ENCODE data around the gene COL6A2. TPM values are rescaled to one million over a fixed set of nuclear protein-coding genes. Genes with fewer than 3 reads are reported as not detected.
A peak's percentile ranks its signal among the peaks of the same experiment; 100 is the strongest.

The COL6A2 gene
- total RNA-seq, 1 experiment from 2014 or later = 129 TPM

GRCh38 chr21:46051379-46051770 lies 46.5 kb upstream of the COL6A2 start:
- Histone ChIP-seq H3T11ph (ENCODE audit: low read length) (no peak overlapping the region), H3K4ac (ENCODE audit: low read depth, low read length) (no peak overlapping the region), H3K9me3 (ENCODE audit: control insufficient read depth, low read depth, low read length) (no peaks in the 10 kb centered on the region), H3K27me3 (ENCODE audit: insufficient read depth, low read length) (no peaks in the 10 kb centered on the region), H2AFZ (ENCODE audit: low read length) (no peak overlapping the region), H3K23ac (ENCODE audit: insufficient read length, low read depth, low read length) (no peak overlapping the region), H3K56ac (ENCODE audit: insufficient read length, low read depth, low read length) (no peak overlapping the region), H4K91ac (ENCODE audit: insufficient read length, low read depth, low read length) (no peak overlapping the region), H2BK12ac (ENCODE audit: insufficient read length, low read depth, low read length) (no peak overlapping the region), H3K79me2 (ENCODE audit: insufficient read depth, low read length) (no peaks in the 10 kb centered on the region), H2BK20ac (ENCODE audit: low read depth, low read length, poor library complexity, severe bottlenecking) (no peak overlapping the region), H3K4me2 (ENCODE audit: insufficient read depth, insufficient read length, low read length) (no peak overlapping the region), H2BK15ac (ENCODE audit: low read depth, low read length) (no peak overlapping the region), H3K27ac (ENCODE audit: insufficient read length, low read depth, low read length) (no peak overlapping the region), H3K23me2 (ENCODE audit: insufficient read length, low read depth, low read length, poor library complexity, severe bottlenecking) (no peaks in the 10 kb centered on the region), H4K5ac (ENCODE audit: insufficient read length, low read depth, low read length) (no peak overlapping the region), H4K20me1 (ENCODE audit: control insufficient read depth, insufficient read depth, insufficient read length) (no peaks in the 10 kb centered on the region), H3K18ac (ENCODE audit: insufficient read length, low read depth, low read length) (no peak overlapping the region), H3K79me1 (ENCODE audit: insufficient read depth, low read depth, low read length, poor library complexity, severe bottlenecking) (no peaks in the 10 kb centered on the region), H3K4me1 (ENCODE audit: insufficient read depth, low read length) (no peaks in the 10 kb centered on the region; the same call in 1 of the 2 replicates), H3K14ac (ENCODE audit: insufficient read depth, low read length) (no peak overlapping the region), H2BK120ac (ENCODE audit: low read depth, low read length, poor library complexity, severe bottlenecking) (no peak overlapping the region), H4K8ac (replicated peaks; ENCODE audit: insufficient read length, low read depth, low read length) (no peak overlapping the region), H3K9ac (ENCODE audit: extremely low read depth, insufficient read length, low read length) (no peak overlapping the region), H2BK5ac (ENCODE audit: insufficient read length, low read length) (no peak overlapping the region), H2AK5ac (ENCODE audit: insufficient read length, low read length) (no peak overlapping the region)
- H3K36me3 Mint-ChIP-seq (ENCODE audit: insufficient read depth in 1 of 3, low read depth in 3 of 3) = no peaks in the 10 kb centered on the region; a peak in 1 of 7 replicates
- peaks cover 3 to 4% of the 10 kb centered on the region in 2 experiments for H3K4me1 Mint-ChIP-seq
- H3K27me3 Mint-ChIP-seq (ENCODE audit: low read depth) = peaks cover 6% of the 10 kb centered on the region; the same call in 1 of the 2 replicates
- no peak for TF ChIP-seq CTCF (conservative IDR thresholded peaks at IDR 0.05)
- no peak overlapping the region for H3K4me3 Mint-ChIP-seq
- WGBS (ENCODE audit: extremely low coverage, insufficient read length, low lambda C conversion rate) = no CpG with 5 or more reads among the region's 16 CpGs
- H3K27ac Mint-ChIP-seq = peak overlapping the region in 1 of 3 experiments; percentile 42; a peak in 2 of 7 replicates
- H3K9me3 Mint-ChIP-seq = peaks cover 0 to 5% of the 10 kb centered on the region in 2 experiments
- no peak for DNase-seq

Measured in H9 (cell line).